GM06990 (cell line): ENCODE results near the gene STK35.

Experiments used
- DNase-seq: peaks from one replicate; pipeline ENCODE4 v3.0.0-alpha.2; 2011; ENCODE audit not compliant: insufficient read length; ENCODE audit errors: extremely low read depth
- H3K27me3 ChIP-seq: replicated peaks from 2 replicates; pipeline ENCODE4 v1.6.0; 2011; ENCODE audit warnings: low read length; ENCODE audit not compliant: control insufficient read depth, insufficient read depth
- H3K36me3 ChIP-seq: 2 replicates; pipeline ENCODE4 v1.5.1; 2011; ENCODE audit warnings: low read length; ENCODE audit not compliant: control insufficient read depth, insufficient read depth
- H3K4me3 ChIP-seq: replicated peaks from 2 replicates; pipeline ENCODE4 v1.5.1; 2011; ENCODE audit warnings: low read depth, mild to moderate bottlenecking, control low read depth, low read length
- CTCF ChIP-seq: IDR thresholded peaks from 2 replicates; pipeline ENCODE4 v1.5.1; 2011; ENCODE audit warnings: low read length, control low read depth, mild to moderate bottlenecking, inconsistent platforms; ENCODE audit not compliant: insufficient read depth, poor library complexity, severe bottlenecking

Gene STK35

GRCh38 chr20:2101057-2101864, at the start of gene STK35:
Gene STK35, plus strand, starts transcription at chr20:2101827. Its CDS starts 55 bp downstream, at chr20:2101882.
- Histone ChIP-seq H3K4me3 (peak within 1 kb of the TSS; percentile 96), H3K36me3 (no peaks in the 10 kb centered on the region), H3K27me3 (no peaks in the 10 kb centered on the region)
- no peak for DNase-seq
- no peak for TF ChIP-seq CTCF

- no peak for TF ChIP-seq CTCF
- Histone ChIP-seq H3K4me3 (no peak overlapping the region), H3K27me3 (peaks cover 1% of the 10 kb centered on the region), H3K36me3 (no peaks in the 10 kb centered on the region)
- DNase-seq = no peak
These were observed 49.7 kb upstream of the STK35 start for GRCh38 chr20:2051946-2052345.

- TF ChIP-seq CTCF = no peak
- no peaks in the 10 kb centered on the region for H3K36me3 ChIP-seq
- H3K4me3 ChIP-seq = no peak overlapping the region
- H3K27me3 ChIP-seq = peaks cover 1% of the 10 kb centered on the region
- no peak for DNase-seq
These were observed 48.9 kb upstream of the STK35 start for GRCh38 chr20:2052741-2053140.

- no peak for DNase-seq
- no peak for TF ChIP-seq CTCF
- Histone ChIP-seq H3K4me3 (no peak overlapping the region), H3K36me3 (no peaks in the 10 kb centered on the region), H3K27me3 (peaks cover 1% of the 10 kb centered on the region)
These were observed 48.0 kb upstream of the STK35 start for GRCh38 chr20:2053615-2054014.

GRCh38 chr20:2054911-2055310, 46.7 kb upstream of the STK35 start:
- DNase-seq = no peak
- no peak for TF ChIP-seq CTCF
- Histone ChIP-seq H3K27me3 (no peaks in the 10 kb centered on the region; the same call in 1 of the 2 replicates), H3K36me3 (no peaks in the 10 kb centered on the region), H3K4me3 (no peak overlapping the region)
